ENCODE data around the gene CCL7.

Gene CCL7

DNA sequence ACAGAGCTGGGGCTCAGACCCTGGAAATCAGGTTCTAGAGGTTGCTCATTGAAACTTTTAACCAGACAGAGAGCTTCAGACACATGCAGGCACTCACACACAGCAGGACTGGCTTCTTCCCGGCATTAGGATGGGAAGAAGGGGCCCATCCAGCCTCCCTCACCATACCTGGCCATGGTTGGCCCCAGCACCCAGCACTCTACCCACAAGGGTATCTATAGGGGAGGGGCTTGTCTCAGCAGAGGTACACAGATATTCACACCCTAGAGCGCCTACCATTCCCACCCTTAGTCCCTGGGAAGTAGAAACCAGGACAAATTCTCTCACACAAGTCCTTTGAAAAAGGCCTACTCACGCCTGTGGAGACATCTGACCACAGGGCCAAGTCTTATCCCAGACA is 35.4 kb upstream of the CCL7 start:
- H3K4me3 ChIP-seq (ENCODE audit: low read length): no peak overlapping the region
- H3K27me3 ChIP-seq (ENCODE audit: insufficient read depth, low read length): no peaks in the 10 kb centered on the region
- WGBS: 82% methylated on average over 3 of the region's 3 CpGs
- H3K9me3 ChIP-seq (ENCODE audit: insufficient read depth, low read depth, low read length): peaks cover 9% of the 10 kb centered on the region
- no peaks in the 10 kb centered on the region for H3K36me3 ChIP-seq (ENCODE audit: insufficient read depth, low read length)
- peak overlapping the region; percentile 56; the same call in 1 of the 2 replicates for H3K27ac ChIP-seq (ENCODE audit: low read depth, low read length)
- peaks cover 12% of the 10 kb centered on the region; the same call in 1 of the 2 replicates for H3K4me1 ChIP-seq (ENCODE audit: insufficient read depth, low read length)
- H3K9ac ChIP-seq (ENCODE audit: low read depth, low read length): no peak overlapping the region

DNA sequence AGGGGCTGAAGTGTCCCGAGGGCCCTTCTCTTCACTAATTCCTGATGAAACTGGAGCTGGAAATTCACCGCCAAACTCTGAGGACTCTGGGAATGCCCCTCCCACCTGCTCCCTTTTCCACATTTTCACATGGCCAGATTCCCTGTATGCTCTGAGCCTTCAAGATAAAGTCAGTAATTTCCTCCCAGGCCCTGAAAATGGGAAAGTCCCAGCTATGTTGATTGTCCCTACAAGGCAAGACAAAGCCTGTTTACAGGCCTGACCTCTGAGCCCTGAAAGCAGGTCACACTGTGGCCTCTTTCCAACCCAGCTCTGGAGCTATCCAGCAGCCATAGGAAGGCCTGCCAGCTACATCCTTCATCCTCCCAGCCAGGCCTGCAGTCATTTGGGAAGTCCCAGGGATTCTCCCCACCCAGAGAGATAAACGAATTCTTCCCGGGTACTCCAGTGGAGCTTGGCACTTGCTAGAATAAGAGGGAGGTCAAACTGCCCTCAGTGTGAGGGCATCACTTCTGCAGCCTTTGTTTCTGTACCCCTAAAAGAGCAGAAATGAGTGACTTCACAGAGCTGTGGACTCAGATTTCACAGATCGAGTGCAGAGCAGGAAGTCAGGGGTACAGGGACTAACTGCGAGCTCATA is 34.5 kb upstream of the CCL7 start:
- no peak overlapping the region for H3K4me3 ChIP-seq (ENCODE audit: low read length)
- peaks cover 12% of the 10 kb centered on the region; the same call in 1 of the 2 replicates for H3K4me1 ChIP-seq (ENCODE audit: insufficient read depth, low read length)
- no peaks in the 10 kb centered on the region for H3K27me3 ChIP-seq (ENCODE audit: insufficient read depth, low read length)
- WGBS: 86% methylated on average over 6 of the region's 6 CpGs
- H3K36me3 ChIP-seq (ENCODE audit: insufficient read depth, low read length): no peaks in the 10 kb centered on the region
- no peak overlapping the region for H3K9ac ChIP-seq (ENCODE audit: low read depth, low read length)
- peak overlapping the region; percentile 56; the same call in 1 of the 2 replicates for H3K27ac ChIP-seq (ENCODE audit: low read depth, low read length)
- peaks cover under 1% of the 10 kb centered on the region; the same call in 1 of the 2 replicates for H3K9me3 ChIP-seq (ENCODE audit: insufficient read depth, low read depth, low read length)

DNA sequence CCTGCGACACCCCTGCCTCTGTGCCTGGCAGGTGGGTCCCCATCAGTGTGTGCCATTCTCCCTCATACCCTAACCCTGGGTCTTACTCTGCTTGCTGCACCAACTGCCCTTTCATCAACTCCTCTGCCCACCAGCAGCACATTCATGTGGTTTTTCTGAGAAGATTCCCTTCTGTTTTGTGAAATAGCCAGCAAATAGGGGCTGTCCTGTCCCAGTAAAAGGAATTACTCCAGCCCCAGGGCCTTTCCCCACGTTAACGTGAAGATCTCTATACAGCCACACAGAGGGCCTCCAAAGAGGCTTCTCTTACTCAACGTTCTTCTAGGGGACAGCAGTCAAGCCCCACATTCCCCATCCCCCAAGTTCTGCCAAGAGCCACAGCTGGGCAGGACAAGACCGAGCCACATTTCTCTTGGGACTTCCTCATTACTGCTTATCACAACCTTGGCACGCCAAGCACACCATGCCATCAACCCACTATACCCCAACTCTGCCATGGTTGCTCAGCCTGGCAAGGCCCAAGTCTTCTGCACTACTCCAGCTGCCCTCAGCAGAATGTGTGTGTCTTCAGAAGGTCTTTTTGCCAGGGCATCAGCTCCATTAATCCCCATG is 33.6 kb upstream of the CCL7 start:
- no peak overlapping the region for H3K27ac ChIP-seq (ENCODE audit: low read depth, low read length)
- no peak overlapping the region for H3K9ac ChIP-seq (ENCODE audit: low read depth, low read length)
- H3K36me3 ChIP-seq (ENCODE audit: insufficient read depth, low read length): no peaks in the 10 kb centered on the region
- H3K4me3 ChIP-seq (ENCODE audit: low read length): no peak overlapping the region
- peaks cover 12% of the 10 kb centered on the region; the same call in 1 of the 2 replicates for H3K4me1 ChIP-seq (ENCODE audit: insufficient read depth, low read length)
- H3K9me3 ChIP-seq (ENCODE audit: insufficient read depth, low read depth, low read length): no peaks in the 10 kb centered on the region
- H3K27me3 ChIP-seq (ENCODE audit: insufficient read depth, low read length): no peaks in the 10 kb centered on the region
- 92% methylated on average over 6 of the region's 6 CpGs for WGBS

DNA sequence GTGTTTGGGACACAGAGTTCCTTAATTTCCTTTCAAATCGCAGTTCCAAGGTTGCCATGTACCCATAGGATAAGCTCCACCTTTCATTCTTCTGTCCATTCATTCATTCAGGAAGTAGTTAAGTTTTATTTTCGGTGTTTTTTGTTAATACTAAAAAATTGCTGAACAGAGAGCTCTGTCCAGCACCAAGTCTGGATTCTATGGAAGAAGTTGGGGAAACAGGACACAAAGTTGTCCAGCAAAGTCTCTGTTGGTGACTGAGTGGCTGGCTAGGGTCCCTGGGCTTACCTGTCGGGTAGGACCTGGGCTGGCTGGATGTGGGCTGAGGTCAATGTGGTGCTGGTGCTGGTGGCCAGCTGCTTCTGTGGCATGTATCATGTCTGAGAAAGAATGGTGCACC is 32.6 kb upstream of the CCL7 start:
- peaks cover 14% of the 10 kb centered on the region for H3K4me1 ChIP-seq (ENCODE audit: insufficient read depth, low read length)

DNA sequence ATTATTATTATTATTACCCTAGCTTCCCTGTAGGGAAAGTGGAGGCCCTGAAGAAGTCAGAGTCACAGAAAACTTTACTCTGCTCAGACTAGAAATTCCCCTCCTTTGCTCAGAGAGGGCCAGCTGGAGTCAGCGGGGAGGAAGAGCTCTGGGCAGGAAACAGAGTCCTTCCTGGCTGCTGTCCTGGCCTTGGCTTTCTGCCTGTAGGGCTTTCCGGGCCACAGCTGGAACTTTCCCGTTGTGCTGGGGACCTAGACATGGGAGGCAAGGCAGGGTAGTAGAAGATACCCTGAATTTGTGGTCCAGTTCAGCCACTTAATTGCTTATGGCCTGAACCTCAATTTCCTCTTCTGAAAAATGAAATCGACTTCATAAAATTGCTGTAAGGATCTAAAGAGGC is 29.0 kb upstream of the CCL7 start:
- no peak overlapping the region for H3K9ac ChIP-seq (ENCODE audit: low read depth, low read length)
- no peak overlapping the region for H3K4me3 ChIP-seq (ENCODE audit: low read length)
- H3K9me3 ChIP-seq (ENCODE audit: insufficient read depth, low read depth, low read length): no peaks in the 10 kb centered on the region
- H3K4me1 ChIP-seq (ENCODE audit: insufficient read depth, low read length): peaks cover 7% of the 10 kb centered on the region
- no peaks in the 10 kb centered on the region for H3K27me3 ChIP-seq (ENCODE audit: insufficient read depth, low read length)
- no peaks in the 10 kb centered on the region for H3K36me3 ChIP-seq (ENCODE audit: insufficient read depth, low read length)
- 80% methylated on average over 4 of the region's 4 CpGs for WGBS
- no peak overlapping the region for H3K27ac ChIP-seq (ENCODE audit: low read depth, low read length)

More for the DNA sequence above, 32.6 kb upstream of the CCL7 start:
- Histone ChIP-seq H3K27ac (ENCODE audit: low read depth, low read length) (no peak overlapping the region), H3K27me3 (ENCODE audit: insufficient read depth, low read length) (no peaks in the 10 kb centered on the region), H3K36me3 (ENCODE audit: insufficient read depth, low read length) (no peaks in the 10 kb centered on the region), H3K9me3 (ENCODE audit: insufficient read depth, low read depth, low read length) (no peaks in the 10 kb centered on the region), H3K9ac (ENCODE audit: low read depth, low read length) (no peak overlapping the region), H3K4me3 (ENCODE audit: low read length) (no peak overlapping the region)
- WGBS: 89% methylated on average over 3 of the region's 3 CpGs

DNA sequence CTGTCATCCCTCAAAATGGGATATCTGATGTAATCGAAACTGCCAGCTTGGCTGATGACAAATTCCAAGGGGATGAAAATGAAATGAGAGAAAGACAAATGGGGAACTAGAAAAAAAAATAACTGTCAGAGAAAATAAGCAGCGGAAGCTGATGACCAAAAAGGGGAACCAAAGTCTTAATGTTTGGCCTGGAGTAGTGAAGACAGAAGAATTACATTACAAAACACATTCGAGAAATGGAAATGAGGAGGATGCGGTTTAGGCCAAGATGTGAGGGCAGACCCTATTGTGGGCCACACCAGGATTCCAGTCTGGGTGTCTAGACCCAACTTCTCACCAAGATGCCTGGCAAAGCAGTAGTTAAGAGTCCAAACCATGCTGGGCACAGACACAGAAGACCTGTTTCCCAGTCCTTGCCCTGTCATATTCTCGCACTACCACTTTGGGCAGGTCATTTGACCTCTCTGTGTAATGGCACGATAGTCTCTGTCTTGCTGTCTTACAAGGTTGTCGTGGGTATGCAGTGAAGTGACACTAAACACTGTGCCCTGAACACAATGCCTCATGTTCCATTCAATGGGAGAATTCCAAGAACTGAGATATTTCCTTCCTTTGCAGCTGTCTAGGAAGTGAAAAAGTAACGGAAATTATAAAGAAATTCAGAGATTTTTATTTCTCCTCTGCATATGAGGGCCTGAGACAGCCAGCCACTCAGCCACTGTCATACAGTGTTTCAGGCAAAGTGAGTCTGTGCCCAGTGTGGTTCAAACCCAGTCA is 27.2 kb upstream of the CCL7 start:
- no peaks in the 10 kb centered on the region for H3K9me3 ChIP-seq (ENCODE audit: insufficient read depth, low read depth, low read length)
- H3K9ac ChIP-seq (ENCODE audit: low read depth, low read length): no peak overlapping the region
- 88% methylated on average over 8 of the region's 8 CpGs for WGBS
- H3K27me3 ChIP-seq (ENCODE audit: insufficient read depth, low read length): no peaks in the 10 kb centered on the region
- H3K4me3 ChIP-seq (ENCODE audit: low read length): no peak overlapping the region
- no peaks in the 10 kb centered on the region for H3K36me3 ChIP-seq (ENCODE audit: insufficient read depth, low read length)
- no peak overlapping the region for H3K27ac ChIP-seq (ENCODE audit: low read depth, low read length)
- H3K4me1 ChIP-seq (ENCODE audit: insufficient read depth, low read length): peaks cover 7% of the 10 kb centered on the region

DNA sequence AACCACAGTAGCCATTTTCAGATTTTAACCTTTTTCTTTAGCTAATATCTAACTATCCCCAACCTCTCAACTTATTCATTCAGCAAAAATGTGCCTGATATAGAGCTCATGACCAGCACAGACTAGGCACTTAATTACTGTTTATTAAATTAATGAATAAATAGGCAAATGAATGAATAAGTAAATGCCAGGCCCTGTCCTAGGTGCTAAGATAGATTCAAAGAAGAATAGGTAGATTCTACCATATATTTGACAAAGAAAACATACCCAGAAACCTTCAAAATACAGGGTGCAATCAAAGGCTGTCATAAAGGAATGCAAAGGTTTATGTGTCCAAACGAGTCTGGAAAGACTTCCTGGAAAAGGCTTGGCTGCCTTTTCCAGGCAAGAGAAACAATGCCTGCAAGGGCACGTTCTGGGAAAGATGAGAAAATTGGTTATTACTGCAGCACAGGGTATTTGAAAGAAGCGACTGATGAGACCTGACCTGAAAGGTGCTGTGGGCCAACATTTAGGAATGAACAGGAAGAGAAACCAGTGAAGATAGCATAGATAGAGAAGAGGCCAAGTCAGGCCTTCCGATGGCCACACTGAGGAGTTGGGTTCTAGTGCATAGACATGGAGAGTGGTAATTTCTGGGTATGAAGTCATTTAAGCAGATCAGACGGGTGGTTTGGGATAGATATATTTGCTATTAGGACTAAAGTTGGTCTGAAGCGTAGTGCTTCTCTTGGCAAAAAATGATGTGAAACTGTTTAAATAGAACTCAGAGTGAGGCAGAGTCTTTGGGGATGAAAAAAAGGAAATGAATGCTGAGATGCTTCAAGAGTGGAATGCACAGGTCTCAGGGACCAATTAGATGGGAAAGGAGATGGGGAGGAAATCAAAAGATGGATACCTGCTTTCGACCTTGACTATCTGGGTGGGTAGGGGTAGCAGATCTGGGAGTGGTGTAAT is 26.4 kb upstream of the CCL7 start:
- H3K9me3 ChIP-seq (ENCODE audit: insufficient read depth, low read depth, low read length): no peaks in the 10 kb centered on the region
- no peaks in the 10 kb centered on the region for H3K27me3 ChIP-seq (ENCODE audit: insufficient read depth, low read length)
- H3K9ac ChIP-seq (ENCODE audit: low read depth, low read length): no peak overlapping the region
- 92% methylated on average over 7 of the region's 7 CpGs for WGBS
- H3K4me1 ChIP-seq (ENCODE audit: insufficient read depth, low read length): peaks cover 7% of the 10 kb centered on the region
- H3K36me3 ChIP-seq (ENCODE audit: insufficient read depth, low read length): no peaks in the 10 kb centered on the region
- H3K4me3 ChIP-seq (ENCODE audit: low read length): no peak overlapping the region
- no peak overlapping the region for H3K27ac ChIP-seq (ENCODE audit: low read depth, low read length)

DNA sequence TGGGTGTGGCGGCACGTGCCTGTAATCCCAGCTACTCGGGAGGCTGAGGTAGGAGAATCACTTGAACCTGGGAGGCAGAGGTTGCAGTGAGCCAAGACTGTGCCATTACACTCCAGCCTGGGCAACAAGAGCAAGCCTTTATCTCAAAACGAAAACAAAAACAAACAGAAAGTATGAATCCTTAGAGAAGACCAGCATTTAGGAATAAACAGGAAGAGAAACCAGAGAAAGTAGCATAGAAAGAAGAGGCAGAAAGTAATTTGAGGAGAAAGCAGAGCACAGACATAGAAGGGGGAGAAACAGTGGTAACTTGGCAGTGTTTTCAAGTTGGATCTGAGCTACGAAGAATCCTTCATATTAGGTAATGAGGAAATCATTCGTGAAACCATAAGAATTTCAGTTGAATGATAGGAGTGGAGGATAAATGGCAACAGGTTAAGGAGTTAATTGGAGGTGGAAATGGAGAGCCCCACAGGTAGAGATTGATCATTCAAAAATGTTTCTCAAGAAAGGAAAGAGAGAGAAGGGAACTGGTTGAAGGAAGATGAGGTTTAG is 24.6 kb upstream of the CCL7 start:
- Histone ChIP-seq H3K9ac (ENCODE audit: low read depth, low read length) (no peak overlapping the region), H3K27ac (ENCODE audit: low read depth, low read length) (no peak overlapping the region), H3K4me3 (ENCODE audit: low read length) (no peak overlapping the region), H3K4me1 (ENCODE audit: insufficient read depth, low read length) (peaks cover 10% of the 10 kb centered on the region), H3K27me3 (ENCODE audit: insufficient read depth, low read length) (no peaks in the 10 kb centered on the region), H3K9me3 (ENCODE audit: insufficient read depth, low read depth, low read length) (no peaks in the 10 kb centered on the region), H3K36me3 (ENCODE audit: insufficient read depth, low read length) (no peaks in the 10 kb centered on the region)
- 91% methylated on average over 6 of the region's 6 CpGs for WGBS

DNA sequence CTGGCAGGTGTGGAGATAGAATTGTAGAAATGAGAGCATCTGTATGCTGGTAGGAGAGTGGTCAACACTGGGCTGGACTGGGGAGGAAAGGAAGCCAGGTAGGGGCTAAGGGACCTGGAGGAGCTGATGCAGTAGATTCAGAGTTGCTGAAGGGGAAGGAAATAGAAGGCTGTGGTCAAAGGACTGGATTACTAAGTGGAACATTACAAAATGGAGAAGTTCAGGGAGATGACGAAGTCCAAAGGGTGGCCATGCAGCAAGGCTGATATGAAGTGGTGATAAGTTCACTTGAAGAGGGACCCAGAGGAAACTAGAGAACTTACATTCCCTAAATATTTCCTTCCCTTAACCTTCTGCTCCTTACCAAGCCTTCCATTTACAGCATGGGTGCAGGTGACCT is 23.6 kb upstream of the CCL7 start:
- H3K27me3 ChIP-seq (ENCODE audit: insufficient read depth, low read length): no peaks in the 10 kb centered on the region
- no peaks in the 10 kb centered on the region for H3K36me3 ChIP-seq (ENCODE audit: insufficient read depth, low read length)
- no peak overlapping the region for H3K27ac ChIP-seq (ENCODE audit: low read depth, low read length)
- H3K9me3 ChIP-seq (ENCODE audit: insufficient read depth, low read depth, low read length): no peaks in the 10 kb centered on the region
- H3K4me1 ChIP-seq (ENCODE audit: insufficient read depth, low read length): peaks cover 19% of the 10 kb centered on the region
- H3K4me3 ChIP-seq (ENCODE audit: low read length): no peak overlapping the region
- no peak overlapping the region for H3K9ac ChIP-seq (ENCODE audit: low read depth, low read length)
- 87% methylated on average over 1 of the region's 1 CpG for WGBS

DNA sequence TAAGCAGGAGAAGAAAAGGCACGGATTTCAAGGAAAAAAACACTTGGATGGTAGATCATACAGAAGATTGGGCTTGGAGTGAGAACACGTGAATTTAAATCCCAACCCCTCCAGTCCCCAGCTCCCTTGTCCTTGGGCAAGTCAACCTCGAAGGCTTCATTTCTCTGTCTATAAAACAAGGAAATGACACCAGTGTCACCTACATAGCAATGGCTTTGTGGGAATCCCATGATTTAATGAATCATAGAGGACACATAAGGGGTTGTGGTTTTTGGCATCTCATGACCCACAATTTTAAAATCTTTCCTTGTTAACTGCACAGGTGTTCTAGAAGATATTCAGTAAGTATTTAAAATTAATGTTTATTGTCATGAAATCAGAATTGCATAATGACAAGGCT is 23.1 kb upstream of the CCL7 start:
- H3K27me3 ChIP-seq (ENCODE audit: insufficient read depth, low read length): no peaks in the 10 kb centered on the region
- no peak overlapping the region for H3K4me3 ChIP-seq (ENCODE audit: low read length)
- WGBS: 94% methylated on average over 3 of the region's 3 CpGs
- peaks cover 22% of the 10 kb centered on the region for H3K4me1 ChIP-seq (ENCODE audit: insufficient read depth, low read length)
- H3K9ac ChIP-seq (ENCODE audit: low read depth, low read length): no peak overlapping the region
- H3K9me3 ChIP-seq (ENCODE audit: insufficient read depth, low read depth, low read length): no peaks in the 10 kb centered on the region
- no peaks in the 10 kb centered on the region for H3K36me3 ChIP-seq (ENCODE audit: insufficient read depth, low read length)
- no peak overlapping the region for H3K27ac ChIP-seq (ENCODE audit: low read depth, low read length)
